ENCODE measurements around the gene COL1A1. TPM values are rescaled to one million over a fixed set of nuclear protein-coding genes. Genes with fewer than 3 reads are reported as not detected.

The COL1A1 gene
- total RNA-seq, 4 donors from 2014 or later, result 20.7 to 123 (median 41.5) TPM

- Histone ChIP-seq H3K27ac (replicated peaks in 1 of 4) (no peak overlapping the region), H3K4me1 (peaks cover 29 to 45% (median 43%) of the 10 kb centered on the region in 4 donors), H3K4me3 (no peak overlapping the region), H3K27me3 (no peaks in the 10 kb centered on the region), H3K36me3 (peaks cover 52 to 73% (median 71%) of the 10 kb centered on the region in 4 donors), H3K9me3 (no peaks in the 10 kb centered on the region)
- 89% methylated on average over 7 of the region's 11 CpGs for WGBS
- no peak for DNase-seq (ENCODE audit: extremely low spot score)
- intact Hi-C loops (cut with DNase I), result no loop called here
- TF ChIP-seq CTCF (IDR thresholded peaks at IDR 0.05), result no peak
- TF ChIP-seq POLR2A (IDR thresholded peaks at IDR 0.05; ENCODE audit: low read depth), result no peak
- no peak for TF ChIP-seq EP300 (IDR thresholded peaks at IDR 0.05)
- no peak for TF ChIP-seq POLR2AphosphoS5 (IDR thresholded peaks at IDR 0.05)
Measured at GRCh38 chr17:50136096-50136687, 65.2 kb downstream of the COL1A1 start.

- Histone ChIP-seq H3K27me3 (peaks cover 0 to 1% (median 0%) of the 10 kb centered on the region in 4 donors), H3K4me1 (peaks cover 26 to 46% (median 43%) of the 10 kb centered on the region in 4 donors), H3K4me3 (no peak overlapping the region), H3K27ac (replicated peaks in 1 of 4) (no peak overlapping the region), H3K36me3 (peaks cover 47 to 66% (median 64%) of the 10 kb centered on the region in 4 donors), H3K9me3 (no peaks in the 10 kb centered on the region)
- TF ChIP-seq EP300 (IDR thresholded peaks at IDR 0.05) (no peak), POLR2A (IDR thresholded peaks at IDR 0.05; ENCODE audit: low read depth) (no peak), POLR2AphosphoS5 (IDR thresholded peaks at IDR 0.05) (no peak), CTCF (IDR thresholded peaks at IDR 0.05) (no peak)
- DNase-seq (ENCODE audit: extremely low spot score), result no peak
- 92% methylated on average over 15 of the region's 16 CpGs for WGBS
- intact Hi-C loops (cut with DNase I), result no loop called here
Measured at GRCh38 chr17:50135316-50136095, 65.9 kb downstream of the COL1A1 start.

GRCh38 chr17:50134206-50135110 lies 67.0 kb downstream of the COL1A1 start:
- H3K4me1 ChIP-seq, result peaks cover 24 to 46% (median 43%) of the 10 kb centered on the region in 4 donors
- peaks cover 44 to 56% (median 55%) of the 10 kb centered on the region in 4 donors for H3K36me3 ChIP-seq
- DNase-seq (ENCODE audit: extremely low spot score), result no peak
- no peak overlapping the region for H3K4me3 ChIP-seq
- TF ChIP-seq EP300 (IDR thresholded peaks at IDR 0.05) (no peak), POLR2AphosphoS5 (IDR thresholded peaks at IDR 0.05) (no peak), POLR2A (IDR thresholded peaks at IDR 0.05; ENCODE audit: low read depth) (no peak), CTCF (IDR thresholded peaks at IDR 0.05) (no peak)
- H3K27me3 ChIP-seq, result peaks cover 0 to 11% (median under 1%) of the 10 kb centered on the region in 4 donors
- intact Hi-C loops (cut with DNase I), result no loop called here
- no peaks in the 10 kb centered on the region for H3K9me3 ChIP-seq
- peak overlapping the region in 1 of 4 donors; percentile 77 for H3K27ac ChIP-seq (replicated peaks in 1 of 4)
- 69% methylated on average over 7 of the region's 16 CpGs for WGBS

GRCh38 chr17:50133769-50134099 lies 67.7 kb downstream of the COL1A1 start:
- no peak for TF ChIP-seq CTCF (IDR thresholded peaks at IDR 0.05)
- TF ChIP-seq EP300 (IDR thresholded peaks at IDR 0.05), result no peak
- no peak for TF ChIP-seq POLR2A (IDR thresholded peaks at IDR 0.05; ENCODE audit: low read depth)
- no peak for TF ChIP-seq POLR2AphosphoS5 (IDR thresholded peaks at IDR 0.05)
- Histone ChIP-seq H3K4me3 (no peak overlapping the region), H3K27me3 (peaks cover 0 to 18% (median 4%) of the 10 kb centered on the region in 4 donors), H3K4me1 (peaks cover 31 to 49% (median 47%) of the 10 kb centered on the region in 4 donors), H3K27ac (replicated peaks in 1 of 4) (peak overlapping the region; percentile 36 to 77 (median 60)), H3K9me3 (no peaks in the 10 kb centered on the region), H3K36me3 (peaks cover 37 to 49% (median 48%) of the 10 kb centered on the region in 4 donors)
- 16% methylated on average over 15 of the region's 16 CpGs for WGBS
- intact Hi-C loops (cut with DNase I), result no loop called here
- DNase-seq (ENCODE audit: extremely low spot score), result no peak

Small RNA genes lying within 50 kb of the gene (small RNA-seq; reads per million reads assigned to genes)
- gene SUMO2P7, result 0 reads per million in 3 donors

Other genes starting within 250 kb of the COL1A1 start
- not detected for gene DLX4, start 232.4 kb downstream of the COL1A1 start, total RNA-seq
- under 1 TPM in 1 of 4 donors, not detected in 3; 0.32 TPM for gene DLX3, start 206.4 kb downstream of the COL1A1 start, total RNA-seq
- gene ITGA3, start 145.5 kb downstream of the COL1A1 start, total RNA-seq, result 10 to 100 TPM; 38.9 to 96.7 (median 58.6) TPM
- 100 to 1,000 TPM in 1 of 4 donors, 10 to 100 TPM in 3; 31.6 to 118 (median 61.4) TPM for gene PDK2, start 106.3 kb downstream of the COL1A1 start, total RNA-seq
- gene SAMD14, start 71.5 kb downstream of the COL1A1 start, total RNA-seq, result 1 to 10 TPM in 3 of 4 donors, under 1 TPM in 1; 0.98 to 1.8 (median 1.5) TPM
- gene PPP1R9B, start 51.0 kb downstream of the COL1A1 start, total RNA-seq, result 10 to 100 TPM; 20.2 to 46.3 (median 37.5) TPM
- gene SGCA, start 35.6 kb downstream of the COL1A1 start, total RNA-seq, result 100 to 1,000 TPM in 1 of 4 donors, 10 to 100 TPM in 3; 72.7 to 145 (median 82.8) TPM
- gene TMEM92, start 72.8 kb upstream of the COL1A1 start, total RNA-seq, result under 1 TPM in 1 of 4 donors, not detected in 3; 0.80 TPM
- 10 to 100 TPM; 12.8 to 29.8 (median 26.0) TPM for gene XYLT2, start 144.5 kb upstream of the COL1A1 start, total RNA-seq
- 10 to 100 TPM; 33.6 to 58.8 (median 48.1) TPM for gene MRPL27, start 171.6 kb upstream of the COL1A1 start, total RNA-seq
- not detected for gene EME1, start 171.6 kb upstream of the COL1A1 start, total RNA-seq
- 10 to 100 TPM; 41.1 to 68.1 (median 62.1) TPM for gene LRRC59, start 195.9 kb upstream of the COL1A1 start, total RNA-seq
- gene ACSF2, start 224.6 kb upstream of the COL1A1 start, total RNA-seq, result 1 to 10 TPM; 6.0 to 9.6 (median 8.1) TPM

Measured in esophagus muscularis mucosa (tissue), 4 donors.